H9 (cell line): ENCODE data around the gene TMEM222. TPM values are rescaled to one million over a fixed set of nuclear protein-coding genes. Genes with fewer than 3 reads are reported as not detected.
A peak's percentile ranks its signal among the peaks of the same experiment; 100 is the strongest.

Experiments
- DNase-seq: peaks from one replicate; pipeline ENCODE4 v3.0.0-alpha.2; 2017
- H2AFZ ChIP-seq: one replicate; pipeline ENCODE4 v1.6.1; 2013; ENCODE audit warnings: mild to moderate bottlenecking, low read length, control low read depth, moderate library complexity
- H2AK5ac ChIP-seq: 2 replicates; pipeline ENCODE4 v1.6.1; 2013; ENCODE audit warnings: low read length, control low read depth, mixed read lengths; ENCODE audit not compliant: insufficient read length
- H2BK120ac ChIP-seq: one replicate; pipeline ENCODE4 v1.6.1; 2013; ENCODE audit warnings: low read depth, mild to moderate bottlenecking, low read length, control low read depth, inconsistent platforms; ENCODE audit not compliant: poor library complexity, severe bottlenecking
- H2BK12ac ChIP-seq: 2 replicates; pipeline ENCODE4 v1.6.1; 2013; ENCODE audit warnings: low read length, control low read depth, mixed read lengths, low read depth; ENCODE audit not compliant: insufficient read length
- H2BK15ac ChIP-seq: 2 replicates; pipeline ENCODE4 v1.6.1; 2013; ENCODE audit warnings: low read depth, low read length, control low read depth
- H2BK20ac ChIP-seq: one replicate; pipeline ENCODE4 v1.6.1; 2013; ENCODE audit warnings: low read depth, mild to moderate bottlenecking, low read length, control low read depth, inconsistent platforms; ENCODE audit not compliant: poor library complexity, severe bottlenecking
- H2BK5ac ChIP-seq: 2 replicates; pipeline ENCODE4 v1.6.1; 2013; ENCODE audit warnings: low read length, control low read depth, mixed read lengths; ENCODE audit not compliant: insufficient read length
- H3K14ac ChIP-seq: 2 replicates; pipeline ENCODE4 v1.6.1; 2013; ENCODE audit warnings: low read length, control low read depth; ENCODE audit not compliant: insufficient read depth
- H3K18ac ChIP-seq: 2 replicates; pipeline ENCODE4 v1.6.1; 2013; ENCODE audit warnings: low read depth, mild to moderate bottlenecking, mixed read lengths, low read length, control low read depth; ENCODE audit not compliant: insufficient read length
- H3K23ac ChIP-seq: 2 replicates; pipeline ENCODE4 v1.6.1; 2013; ENCODE audit warnings: low read length, control low read depth, mixed read lengths, low read depth; ENCODE audit not compliant: insufficient read length
- H3K23me2 ChIP-seq: 2 replicates; pipeline ENCODE4 v1.6.1; 2013; ENCODE audit warnings: low read depth, mild to moderate bottlenecking, mixed read lengths, low read length, control low read depth; ENCODE audit not compliant: insufficient read length, poor library complexity, severe bottlenecking
- H3K27ac ChIP-seq: 2 replicates; pipeline ENCODE4 v1.5.1; 2013; ENCODE audit warnings: low read length, control low read depth, mixed read lengths, low read depth; ENCODE audit not compliant: insufficient read length
- H3K27me3 ChIP-seq: 2 replicates; pipeline ENCODE4 v1.6.1; 2013; ENCODE audit warnings: low read length, control low read depth, inconsistent platforms; ENCODE audit not compliant: insufficient read depth
- H3K4ac ChIP-seq: 2 replicates; pipeline ENCODE4 v1.6.1; 2013; ENCODE audit warnings: low read depth, mild to moderate bottlenecking, control low read depth, inconsistent platforms, low read length, moderate library complexity
- H3K4me1 ChIP-seq: 2 replicates; pipeline ENCODE4 v1.6.1; 2013; ENCODE audit warnings: low read length, control low read depth, inconsistent platforms; ENCODE audit not compliant: insufficient read depth
- H3K4me2 ChIP-seq: 2 replicates; pipeline ENCODE4 v1.6.1; 2013; ENCODE audit warnings: low read length, control low read depth, mixed read lengths; ENCODE audit not compliant: insufficient read length, insufficient read depth
- H3K56ac ChIP-seq: 2 replicates; pipeline ENCODE4 v1.6.1; 2013; ENCODE audit warnings: low read depth, mild to moderate bottlenecking, mixed read lengths, low read length, control low read depth; ENCODE audit not compliant: insufficient read length
- H3K79me1 ChIP-seq: 2 replicates; pipeline ENCODE4 v1.6.1; 2013; ENCODE audit warnings: low read depth, mild to moderate bottlenecking, moderate library complexity, low read length, control low read depth, inconsistent platforms; ENCODE audit not compliant: insufficient read depth, poor library complexity, severe bottlenecking
- H3K79me2 ChIP-seq: 2 replicates; pipeline ENCODE4 v1.6.1; 2013; ENCODE audit warnings: low read length, control low read depth, inconsistent platforms; ENCODE audit not compliant: insufficient read depth
- H3K9ac ChIP-seq: 2 replicates; pipeline ENCODE4 v1.6.1; 2013; ENCODE audit warnings: low read length, control low read depth, mixed read lengths; ENCODE audit not compliant: insufficient read length; ENCODE audit errors: extremely low read depth
- H3K9me3 ChIP-seq: one replicate; pipeline ENCODE4 v1.6.1; 2013; ENCODE audit warnings: low read depth, low read length, inconsistent platforms; ENCODE audit not compliant: control insufficient read depth
- H3T11ph ChIP-seq: one replicate; pipeline ENCODE4 v1.6.1; 2013; ENCODE audit warnings: mild to moderate bottlenecking, low read length, control low read depth, inconsistent platforms
- H4K20me1 ChIP-seq: one replicate; pipeline ENCODE4 v1.6.1; 2013; ENCODE audit not compliant: control insufficient read depth, insufficient read length, insufficient read depth
- H4K5ac ChIP-seq: 2 replicates; pipeline ENCODE4 v1.6.1; 2013; ENCODE audit warnings: low read depth, mild to moderate bottlenecking, mixed read lengths, low read length, control low read depth; ENCODE audit not compliant: insufficient read length
- H4K8ac ChIP-seq: replicated peaks from 2 replicates; pipeline ENCODE4 v1.6.1; 2013; ENCODE audit warnings: low read length, control low read depth, mixed read lengths, low read depth; ENCODE audit not compliant: insufficient read length
- H4K91ac ChIP-seq: 2 replicates; pipeline ENCODE4 v1.6.1; 2013; ENCODE audit warnings: low read depth, mild to moderate bottlenecking, moderate library complexity, mixed read lengths, low read length, control low read depth; ENCODE audit not compliant: insufficient read length
- H3K27ac Mint-ChIP-seq, 3 experiments: 2 replicates in 2 of 3; 3 replicates in 1 of 3; pipeline ENCODE4 v1.8.0; 2020 to 2021; ENCODE audit warnings: mixed read lengths in 3 of 3, mild to moderate bottlenecking in 1 of 3, moderate library complexity in 1 of 3
- H3K27me3 Mint-ChIP-seq: 2 replicates; pipeline ENCODE4 v1.8.0; 2021; ENCODE audit warnings: low read depth, mild to moderate bottlenecking, moderate library complexity, mixed read lengths
- H3K36me3 Mint-ChIP-seq, 3 experiments: 2 replicates in 2 of 3; 3 replicates in 1 of 3; pipeline ENCODE4 v1.8.0; 2020 to 2021; ENCODE audit warnings: low read depth in 3 of 3, mixed read lengths in 3 of 3; ENCODE audit not compliant: insufficient read depth in 1 of 3
- H3K4me1 Mint-ChIP-seq, 2 experiments: 2 replicates each; pipeline ENCODE4 v1.8.0; 2020; ENCODE audit warnings: mixed read lengths in 2 of 2
- H3K4me3 Mint-ChIP-seq, 2 experiments: 2 replicates in 1 of 2; 3 replicates in 1 of 2; pipeline ENCODE4 v1.8.0; 2020 to 2021; ENCODE audit warnings: mild to moderate bottlenecking in 2 of 2, mixed read lengths in 2 of 2, moderate library complexity in 1 of 2
- H3K9me3 Mint-ChIP-seq, 2 experiments: 2 replicates in 1 of 2; 3 replicates in 1 of 2; pipeline ENCODE4 v1.8.0; 2020; ENCODE audit warnings: mild to moderate bottlenecking in 2 of 2, mixed read lengths in 2 of 2, moderate library complexity in 1 of 2
- WGBS: extraction: QIAGEN DNeasy Blood & Tissue Kit; methylation state at CpG from one replicate; pipeline ENCODE4 v1.1.7; 2013; ENCODE audit warnings: missing lambda C conversion rate, low lambda C conversion rate, mixed read lengths; ENCODE audit not compliant: insufficient read length; ENCODE audit errors: extremely low coverage; 5-methylcytosine and 5-hydroxymethylcytosine counted together
- total RNA-seq: library from RNA; stranded (reverse); gene quantifications from 2 replicates; pipeline ENCODE4 v1.2.1, GENCODE V29; 2021
- TF ChIP-seq, protein P1 (sequence below): fragments of 200-600 bp; sonication (generic); conservative IDR thresholded peaks from 3 replicates; pipeline ENCODE4 v1.8.0; 2021; ENCODE audit warnings: antibody characterized with exemption, mild to moderate bottlenecking

TMEM222 gene
- total RNA-seq, 1 experiment from 2014 or later, result 36.8 TPM

DNA sequence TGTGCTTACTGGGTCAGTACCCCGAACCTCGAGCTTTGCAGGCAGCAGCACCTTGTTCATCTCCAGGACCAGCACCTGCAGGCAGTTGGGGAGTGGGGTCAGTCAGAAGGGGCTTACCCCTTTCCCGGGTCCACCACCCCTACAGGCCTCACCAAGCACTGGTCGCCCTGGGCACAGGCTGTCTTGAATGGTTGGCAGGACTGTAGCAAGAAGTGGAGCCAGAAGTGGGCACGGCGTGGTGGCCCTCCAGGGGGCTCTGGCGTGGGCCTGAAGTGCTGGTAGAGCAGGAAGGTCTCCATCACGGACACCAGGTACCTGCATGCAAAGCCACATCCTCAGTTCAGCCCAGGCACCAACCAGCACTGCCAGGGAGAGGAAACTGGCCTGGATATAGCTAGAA lies 39.6 kb downstream of the TMEM222 start:
- Histone ChIP-seq H4K91ac (no peak overlapping the region), H2BK5ac (no peak overlapping the region), H3K56ac (no peak overlapping the region), H2BK20ac (no peak overlapping the region), H3K79me2 (no peaks in the 10 kb centered on the region), H2BK12ac (no peak overlapping the region), H2BK120ac (no peak overlapping the region), H3K4ac (no peak overlapping the region), H3T11ph (no peak overlapping the region), H3K23ac (no peak overlapping the region), H3K18ac (no peak overlapping the region), H4K20me1 (peaks cover 6% of the 10 kb centered on the region), H3K9me3 (no peaks in the 10 kb centered on the region), H3K27me3 (peaks cover 19% of the 10 kb centered on the region; the same call in 1 of the 2 replicates), H3K23me2 (peaks cover 13% of the 10 kb centered on the region), H3K4me2 (no peak overlapping the region), H3K79me1 (no peaks in the 10 kb centered on the region), H2AFZ (no peak overlapping the region), H3K4me1 (peaks cover 3% of the 10 kb centered on the region; the same call in 1 of the 2 replicates), H2BK15ac (no peak overlapping the region), H4K8ac (no peak overlapping the region), H2AK5ac (no peak overlapping the region), H3K14ac (no peak overlapping the region), H3K27ac (no peak overlapping the region), H4K5ac (no peak overlapping the region), H3K9ac (no peak overlapping the region)
- DNase-seq, result no peak
- Mint-ChIP-seq H3K4me1 (peaks cover 22 to 38% of the 10 kb centered on the region in 2 experiments), H3K36me3 (peaks cover 0 to 5% (median 3%) of the 10 kb centered on the region in 3 experiments; a peak in 4 of 7 replicates), H3K27me3 (peaks cover 64% of the 10 kb centered on the region), H3K4me3 (peak overlapping the region; percentile 70 to 81; a peak in 4 of 5 replicates), H3K27ac (no peak overlapping the region; a peak in 1 of 7 replicates), H3K9me3 (no peaks in the 10 kb centered on the region; a peak in 1 of 5 replicates)
- TF ChIP-seq, protein P1, sequence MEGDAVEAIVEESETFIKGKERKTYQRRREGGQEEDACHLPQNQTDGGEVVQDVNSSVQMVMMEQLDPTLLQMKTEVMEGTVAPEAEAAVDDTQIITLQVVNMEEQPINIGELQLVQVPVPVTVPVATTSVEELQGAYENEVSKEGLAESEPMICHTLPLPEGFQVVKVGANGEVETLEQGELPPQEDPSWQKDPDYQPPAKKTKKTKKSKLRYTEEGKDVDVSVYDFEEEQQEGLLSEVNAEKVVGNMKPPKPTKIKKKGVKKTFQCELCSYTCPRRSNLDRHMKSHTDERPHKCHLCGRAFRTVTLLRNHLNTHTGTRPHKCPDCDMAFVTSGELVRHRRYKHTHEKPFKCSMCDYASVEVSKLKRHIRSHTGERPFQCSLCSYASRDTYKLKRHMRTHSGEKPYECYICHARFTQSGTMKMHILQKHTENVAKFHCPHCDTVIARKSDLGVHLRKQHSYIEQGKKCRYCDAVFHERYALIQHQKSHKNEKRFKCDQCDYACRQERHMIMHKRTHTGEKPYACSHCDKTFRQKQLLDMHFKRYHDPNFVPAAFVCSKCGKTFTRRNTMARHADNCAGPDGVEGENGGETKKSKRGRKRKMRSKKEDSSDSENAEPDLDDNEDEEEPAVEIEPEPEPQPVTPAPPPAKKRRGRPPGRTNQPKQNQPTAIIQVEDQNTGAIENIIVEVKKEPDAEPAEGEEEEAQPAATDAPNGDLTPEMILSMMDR, result no peak
- WGBS, result no CpG with 5 or more reads among the region's 8 CpGs
